Measurements from ENCODE around the gene TLX1.

- no peak for TF ChIP-seq CTCF (IDR thresholded peaks at IDR 0.05; ENCODE audit: low read depth, low read length)
- TF ChIP-seq POLR2A (IDR thresholded peaks at IDR 0.05; ENCODE audit: extremely low read depth, insufficient read length): no peak
- no peak for TF ChIP-seq MAX (IDR thresholded peaks at IDR 0.05; ENCODE audit: low read depth, low read length)
Observed at GRCh38 chr10:101120520-101120883, 10.6 kb upstream of the TLX1 start.

Data from NB4 (cell line).